Measurements from ENCODE around the gene STUB1.

- TF ChIP-seq CTCF (conservative IDR thresholded peaks at IDR 0.05 in 1 of 2, IDR thresholded peaks at IDR 0.05 in 1 of 2; ENCODE audit: low read depth in 1 of 2, low read length in 2 of 2) (no peak), EZH2 (IDR thresholded peaks at IDR 0.05; ENCODE audit: low read length, missing control alignments) (no peak)
Measured at GRCh38 chr16:637081-638018, 42.9 kb upstream of the STUB1 start.

All from fibroblast of lung (primary cell).